DOHH2 (cell line): Measurements from ENCODE around the gene SRD5A2.

Experiments used
- H3F3A ChIP-seq: fragments of 200-600 bp; sonication (generic), shearing (Covaris generic); 2 replicates; pipeline ENCODE4 v1.6.0; 2016; ENCODE audit warnings: antibody characterized with exemption, mild to moderate bottlenecking; ENCODE audit not compliant: control insufficient read depth, insufficient read depth
- H3K27ac ChIP-seq: fragments of 200-600 bp; sonication (generic); 2 replicates; pipeline ENCODE4 v1.5.1; 2014; ENCODE audit warnings: low read depth, mild to moderate bottlenecking, low read length, moderate library complexity
- H3K27me3 ChIP-seq: fragments of 200-600 bp; sonication (generic); 2 replicates; pipeline ENCODE4 v1.6.1; 2014; ENCODE audit warnings: mild to moderate bottlenecking, low read length, mixed read lengths; ENCODE audit not compliant: control insufficient read depth
- H3K36me3 ChIP-seq: fragments of 200-600 bp; sonication (generic); 2 replicates; pipeline ENCODE4 v1.6.1; 2014; ENCODE audit warnings: mild to moderate bottlenecking, low read length, moderate library complexity, mixed read lengths; ENCODE audit not compliant: control insufficient read depth
- H3K4me1 ChIP-seq: fragments of 200-600 bp; sonication (generic); 2 replicates; pipeline ENCODE4 v1.6.1; 2014; ENCODE audit warnings: mild to moderate bottlenecking, low read length, mixed read lengths; ENCODE audit not compliant: control insufficient read depth
- H3K4me2 ChIP-seq: fragments of 200-600 bp; sonication (generic); 2 replicates; pipeline ENCODE4 v1.6.0; 2014; ENCODE audit warnings: mild to moderate bottlenecking, low read length, moderate library complexity
- H3K4me3 ChIP-seq: fragments of 200-600 bp; sonication (generic); 2 replicates; pipeline ENCODE4 v1.5.1; 2014; ENCODE audit warnings: mild to moderate bottlenecking, low read length, mixed read lengths
- H3K79me2 ChIP-seq: fragments of 200-600 bp; sonication (generic); 2 replicates; pipeline ENCODE4 v1.6.1; 2014; ENCODE audit warnings: mild to moderate bottlenecking, low read length, mixed read lengths; ENCODE audit not compliant: control insufficient read depth
- H3K9me2 ChIP-seq: fragments of 200-600 bp; sonication (generic); replicated peaks from 2 replicates; pipeline ENCODE4 v1.6.1; 2014; ENCODE audit warnings: mild to moderate bottlenecking, low read length, mixed read lengths; ENCODE audit not compliant: control insufficient read depth
- H3K9me3 ChIP-seq: fragments of 200-600 bp; sonication (generic); 2 replicates; pipeline ENCODE4 v1.6.1; 2014; ENCODE audit warnings: antibody characterized with exemption, low read length, mixed read lengths; ENCODE audit not compliant: control insufficient read depth, insufficient read depth
- H4K20me1 ChIP-seq: fragments of 200-600 bp; sonication (generic); 2 replicates; pipeline ENCODE4 v1.6.0; 2014; ENCODE audit warnings: low read depth, mild to moderate bottlenecking, antibody characterized with exemption, low read length, moderate library complexity; ENCODE audit not compliant: control insufficient read depth, insufficient read depth
- CTCF ChIP-seq: fragments of 200-600 bp; sonication (generic); IDR thresholded peaks from one replicate; pipeline ENCODE4 v1.5.1; 2014; ENCODE audit warnings: antibody characterized with exemption, mild to moderate bottlenecking, low read depth, low read length; ENCODE audit not compliant: poor library complexity, severe bottlenecking
- EZH2phosphoT487 ChIP-seq: fragments of 200-600 bp; sonication (generic); IDR thresholded peaks from 2 replicates; pipeline ENCODE4 v1.6.1; 2017; ENCODE audit warnings: borderline replicate concordance, mild to moderate bottlenecking, antibody characterized with exemption, low read length, moderate library complexity, mixed read lengths

Gene SRD5A2

GRCh38 chr2:31578316-31578715 lies 2.4 kb downstream of the SRD5A2 start:
- H3K4me1 ChIP-seq, result no peaks in the 10 kb centered on the region
- no peaks in the 10 kb centered on the region for H3K79me2 ChIP-seq
- H3K4me3 ChIP-seq, result no peak overlapping the region
- H3K27me3 ChIP-seq, result peaks cover 7% of the 10 kb centered on the region; the same call in 1 of the 2 replicates
- no peak overlapping the region for H3K4me2 ChIP-seq
- H3K36me3 ChIP-seq, result no peaks in the 10 kb centered on the region
- H3K9me2 ChIP-seq, result no peaks in the 10 kb centered on the region
- H3K9me3 ChIP-seq, result no peaks in the 10 kb centered on the region; the same call in 1 of the 2 replicates
- no peaks in the 10 kb centered on the region for H4K20me1 ChIP-seq
- H3F3A ChIP-seq, result no peaks in the 10 kb centered on the region
- TF ChIP-seq EZH2phosphoT487 (no peak), CTCF (no peak)
- H3K27ac ChIP-seq, result no peak overlapping the region

GRCh38 chr2:31577143-31577542 lies 3.6 kb downstream of the SRD5A2 start:
- H3K4me3 ChIP-seq, result no peak overlapping the region
- H3K9me2 ChIP-seq, result no peaks in the 10 kb centered on the region
- H3K4me2 ChIP-seq, result no peak overlapping the region
- no peaks in the 10 kb centered on the region; the same call in 1 of the 2 replicates for H3K9me3 ChIP-seq
- no peaks in the 10 kb centered on the region for H3K4me1 ChIP-seq
- H3K27ac ChIP-seq, result no peak overlapping the region
- no peaks in the 10 kb centered on the region for H3K79me2 ChIP-seq
- H3F3A ChIP-seq, result no peaks in the 10 kb centered on the region
- no peak for TF ChIP-seq EZH2phosphoT487
- no peak for TF ChIP-seq CTCF
- H4K20me1 ChIP-seq, result no peaks in the 10 kb centered on the region
- H3K27me3 ChIP-seq, result peaks cover 7% of the 10 kb centered on the region; the same call in 1 of the 2 replicates
- H3K36me3 ChIP-seq, result no peaks in the 10 kb centered on the region

- Histone ChIP-seq H3K27me3 (peaks cover 5% of the 10 kb centered on the region), H4K20me1 (no peaks in the 10 kb centered on the region), H3K9me3 (no peaks in the 10 kb centered on the region), H3F3A (no peaks in the 10 kb centered on the region), H3K4me1 (no peaks in the 10 kb centered on the region), H3K4me2 (no peak overlapping the region), H3K27ac (no peak overlapping the region), H3K9me2 (no peaks in the 10 kb centered on the region), H3K79me2 (no peaks in the 10 kb centered on the region), H3K4me3 (no peak overlapping the region), H3K36me3 (no peaks in the 10 kb centered on the region)
- TF ChIP-seq CTCF (no peak), EZH2phosphoT487 (no peak)
Measured at GRCh38 chr2:31568585-31569201, 12.0 kb downstream of the SRD5A2 start.
